Measurements from ENCODE around the gene PRODH. TPM values are rescaled to one million over a fixed set of nuclear protein-coding genes. Genes with fewer than 3 reads are reported as not detected.
"Not testable (repeated sequence)": the region's sequence is repeated elsewhere in the genome, so short reads cannot be mapped to it uniquely, and the experiment has no call there.

PRODH gene
- total RNA-seq, 2 donors from 2014 or later = 2.3 to 5.6 TPM

GRCh38 chr22:18920257-18920902, 15.7 kb downstream of the PRODH start:
- DNase-seq; intact Hi-C loops (cut with DNase I); ATAC-seq: not testable (repeated sequence)

GRCh38 chr22:18917818-18918217, 18.3 kb downstream of the PRODH start:
- ATAC-seq; DNase-seq; intact Hi-C loops (cut with DNase I): not testable (repeated sequence)

GRCh38 chr22:18915550-18915949, 20.5 kb downstream of the PRODH start:
- intact Hi-C loops (cut with DNase I); DNase-seq; ATAC-seq: not testable (repeated sequence)

- DNase-seq; intact Hi-C loops (cut with DNase I); ATAC-seq: not testable (repeated sequence)
Measured at GRCh38 chr22:18914558-18914957, 21.5 kb downstream of the PRODH start.

GRCh38 chr22:18912264-18912946, 23.7 kb downstream of the PRODH start:
- intact Hi-C loops (cut with DNase I); DNase-seq; ATAC-seq: not testable (repeated sequence)

- DNase-seq; intact Hi-C loops (cut with DNase I); ATAC-seq: not testable (repeated sequence)
Measured at GRCh38 chr22:18911535-18911934, 24.6 kb downstream of the PRODH start.

GRCh38 chr22:18909556-18909955, 26.5 kb downstream of the PRODH start:
- DNase-seq (no peak), ATAC-seq (no peak)
- intact Hi-C loops (cut with DNase I) = no loop called here

GRCh38 chr22:18906896-18907295, 29.2 kb downstream of the PRODH start:
- peak in 1 of 2 donors; percentile 20 for ATAC-seq

GRCh38 chr22:18906410-18906745, 29.7 kb downstream of the PRODH start:
- ATAC-seq = peak; percentile 12 to 56
- intact Hi-C loops (cut with DNase I); DNase-seq: not testable (repeated sequence)

More at GRCh38 chr22:18906896-18907295, 29.2 kb downstream of the PRODH start:
- intact Hi-C loops (cut with DNase I) = no loop called here
- no peak for DNase-seq

GRCh38 chr22:18905540-18906409, 30.3 kb downstream of the PRODH start, which contains the start of gene DGCR6:
Gene DGCR6, plus strand, starts transcription at chr22:18906320. Its CDS starts 55 bp downstream, at chr22:18906375.
- ATAC-seq (peak; percentile 99), DNase-seq (no peak)
- intact Hi-C loops (cut with DNase I) = no loop called here

GRCh38 chr22:18896037-18896657, 39.9 kb downstream of the PRODH start:
- intact Hi-C loops (cut with DNase I); ATAC-seq: not testable (repeated sequence)
- DNase-seq = peak; percentile 21

GRCh38 chr22:18893775-18894174, 42.3 kb downstream of the PRODH start:
- intact Hi-C loops (cut with DNase I); ATAC-seq; DNase-seq: not testable (repeated sequence)

GRCh38 chr22:18890510-18891192, 45.4 kb downstream of the PRODH start:
- intact Hi-C loops (cut with DNase I); DNase-seq: not testable (repeated sequence)
- peak in 1 of 2 donors; percentile 66 for ATAC-seq

- ATAC-seq = no peak
- intact Hi-C loops (cut with DNase I) = no loop called here
- DNase-seq = no peak
Measured at GRCh38 chr22:18888115-18888514, 48.0 kb downstream of the PRODH start.

GRCh38 chr22:18884465-18884864, 51.6 kb downstream of the PRODH start:
- intact Hi-C loops (cut with DNase I); ATAC-seq; DNase-seq: not testable (repeated sequence)

- intact Hi-C loops (cut with DNase I); ATAC-seq; DNase-seq: not testable (repeated sequence)
Measured at GRCh38 chr22:18881260-18881659, 54.8 kb downstream of the PRODH start.
